CD4-positive, alpha-beta T cell treated with Interleukin-10 for 1 hour (primary cell): Measurements from ENCODE around the gene DMXL2.
"Not testable (repeated sequence)": the region's sequence is repeated elsewhere in the genome, so short reads cannot be mapped to it uniquely, and the experiment has no call there.

ENCODE experiments used
- DNase-seq: peaks from one replicate; pipeline ENCODE4 v3.0.0-alpha.2; 2020

Gene DMXL2

GRCh38 chr15:51623386-51623938 is 891 bp upstream of the DMXL2 start:
- no peak for DNase-seq

GRCh38 chr15:51621936-51622603 is 501 bp downstream of the DMXL2 start:
- peak; percentile 18 for DNase-seq

- no peak for DNase-seq
Measured at GRCh38 chr15:51621155-51621765, 1.3 kb downstream of the DMXL2 start.

DNA sequence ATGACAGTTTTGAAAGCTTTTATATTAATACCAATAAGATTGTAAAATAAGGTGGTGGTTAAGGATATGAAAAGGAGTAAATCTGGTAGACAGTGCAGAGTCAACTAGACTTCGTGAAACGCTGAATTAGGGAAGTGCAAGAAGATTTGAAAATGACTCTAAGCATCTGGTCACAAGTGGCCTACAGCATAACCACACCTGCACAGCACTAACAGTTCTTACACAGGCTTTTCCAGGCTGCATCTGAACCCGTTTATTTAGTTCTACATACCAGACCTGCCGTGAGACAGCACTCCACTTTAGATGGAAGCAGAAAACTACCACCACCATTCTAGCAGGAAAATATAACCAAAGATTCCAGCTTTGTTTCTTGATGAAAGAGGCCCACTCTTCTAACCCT is 1.9 kb downstream of the DMXL2 start:
- no peak for DNase-seq

DNA sequence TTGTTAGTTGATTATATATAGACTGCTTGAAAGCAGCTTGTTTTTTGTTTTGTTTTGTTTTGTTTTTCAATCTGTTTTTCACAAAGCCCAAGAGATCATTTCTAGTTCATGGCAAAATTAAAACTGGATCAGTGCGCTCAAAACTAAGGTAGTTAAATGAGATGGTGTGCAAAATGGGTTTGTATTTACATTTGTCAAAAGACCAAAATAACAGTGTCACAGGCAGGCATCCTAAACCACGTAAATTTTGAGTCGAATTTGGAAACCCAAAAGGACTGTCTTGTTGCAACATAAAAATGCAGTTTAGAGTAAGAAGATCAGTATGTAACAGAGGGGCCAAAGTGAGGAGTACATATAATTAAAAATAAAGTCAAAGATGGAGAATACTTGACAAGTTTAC is 2.4 kb downstream of the DMXL2 start:
- DNase-seq = no peak

DNA sequence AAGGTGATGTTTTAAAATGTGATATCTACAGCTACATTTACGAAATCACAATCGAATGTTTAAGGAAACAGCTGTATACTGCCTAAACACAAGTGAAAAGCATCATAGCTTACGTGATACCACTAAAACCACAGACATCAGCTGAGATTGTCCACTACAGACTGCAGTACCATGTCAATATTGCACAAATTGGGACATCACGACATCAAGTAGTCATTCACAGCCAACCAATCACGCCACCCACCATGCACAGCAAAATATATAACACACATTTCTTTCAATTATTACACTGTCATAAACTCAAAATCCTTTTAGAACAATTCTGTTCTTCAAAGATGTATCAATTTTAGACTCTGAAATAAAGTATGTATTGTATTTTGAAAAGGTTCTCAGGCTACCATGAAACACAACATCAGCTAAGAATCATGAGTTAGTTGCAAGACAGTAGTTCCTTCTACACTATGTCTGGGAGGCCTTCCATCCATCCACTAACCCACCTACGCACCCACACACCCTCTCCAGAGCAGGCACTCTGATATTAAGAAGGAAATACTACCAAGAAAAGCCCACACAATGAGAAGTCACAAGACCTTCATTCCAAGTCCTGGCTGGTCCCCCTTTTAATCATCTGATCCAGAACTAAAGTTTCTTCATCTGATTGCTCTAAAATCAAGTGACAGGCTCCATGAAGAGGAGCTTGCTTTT is 3.1 kb downstream of the DMXL2 start:
- no peak for DNase-seq

DNA sequence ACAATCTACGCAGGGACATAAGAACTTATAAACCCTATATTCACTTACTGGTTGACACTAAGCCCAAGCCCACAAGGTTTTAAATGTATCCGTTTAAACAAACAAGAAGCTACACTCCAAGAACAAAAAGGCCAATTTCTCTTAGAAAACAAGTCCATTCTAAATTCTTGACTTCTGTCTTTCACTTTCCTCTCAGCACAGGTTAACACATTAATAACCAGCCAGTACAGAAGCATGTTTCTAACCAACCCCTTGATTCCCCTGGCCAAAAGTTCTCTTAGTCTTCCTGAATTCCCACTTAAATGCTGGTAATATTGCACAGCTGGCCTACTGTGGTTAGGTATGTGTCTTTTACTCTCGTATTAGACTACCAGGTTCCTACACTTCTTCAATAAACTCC is 4.7 kb downstream of the DMXL2 start:
- DNase-seq = no peak

DNA sequence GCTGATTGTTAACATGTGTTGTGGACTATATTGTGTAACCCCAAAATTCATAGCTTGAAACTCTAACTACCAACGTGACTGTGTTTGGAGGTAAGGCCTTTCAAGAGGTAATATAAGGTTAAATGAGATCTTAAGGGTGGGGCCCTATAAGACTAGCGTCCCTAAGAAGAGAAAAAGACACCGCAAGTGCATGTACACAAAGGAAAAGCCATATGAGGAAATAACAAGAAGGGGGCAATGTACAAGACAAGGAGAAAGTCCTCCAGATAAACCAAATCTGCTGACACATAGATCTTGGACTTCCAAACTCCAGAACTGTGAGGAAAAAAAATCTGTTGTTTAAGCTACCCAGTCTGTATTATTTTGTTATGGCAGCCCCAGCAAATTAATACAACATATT is 8.6 kb downstream of the DMXL2 start:
- DNase-seq = no peak

DNA sequence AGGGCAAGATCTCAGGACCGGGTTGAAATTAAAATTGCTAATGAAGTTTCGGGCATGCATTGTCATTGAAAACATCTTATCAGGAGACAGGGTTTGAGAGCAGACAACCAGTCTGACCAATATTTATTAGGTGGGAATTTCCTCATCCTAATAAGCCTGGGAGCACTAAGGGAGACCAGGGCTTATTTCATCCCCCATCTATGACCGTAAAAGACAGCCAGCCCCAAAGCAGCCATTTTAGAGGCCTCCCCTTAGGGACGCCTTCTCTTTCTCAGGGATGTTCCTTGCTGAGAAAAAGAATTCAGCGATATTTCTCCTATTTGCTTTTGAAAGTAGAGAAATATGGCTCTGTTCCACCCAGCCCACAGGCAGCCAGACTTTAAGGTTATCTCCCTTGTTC is 9.9 kb downstream of the DMXL2 start:
- not testable (repeated sequence) for DNase-seq

DNA sequence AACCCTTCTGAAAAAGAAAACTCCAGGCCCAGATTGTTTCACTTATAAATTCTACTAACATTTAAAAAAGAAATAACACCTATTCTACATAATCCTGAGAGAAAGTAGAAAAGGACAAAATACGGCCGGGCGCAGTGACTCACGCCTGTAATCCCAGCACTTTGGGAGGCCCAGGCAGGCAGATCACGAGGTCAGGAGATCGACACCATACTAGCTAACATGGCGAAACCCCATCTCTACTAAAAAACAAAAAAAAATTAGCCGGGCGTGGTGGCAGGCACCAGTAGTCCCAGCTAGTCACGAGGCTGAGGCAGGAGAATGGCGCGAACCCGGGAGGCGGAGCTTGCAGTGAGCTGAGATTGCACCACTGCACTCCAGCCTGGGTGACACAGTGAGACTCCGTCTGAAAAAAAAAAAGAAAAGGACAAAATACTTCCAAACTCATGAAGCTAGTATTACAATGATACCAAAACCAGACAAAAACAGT is 19.1 kb downstream of the DMXL2 start:
- not testable (repeated sequence) for DNase-seq

DNA sequence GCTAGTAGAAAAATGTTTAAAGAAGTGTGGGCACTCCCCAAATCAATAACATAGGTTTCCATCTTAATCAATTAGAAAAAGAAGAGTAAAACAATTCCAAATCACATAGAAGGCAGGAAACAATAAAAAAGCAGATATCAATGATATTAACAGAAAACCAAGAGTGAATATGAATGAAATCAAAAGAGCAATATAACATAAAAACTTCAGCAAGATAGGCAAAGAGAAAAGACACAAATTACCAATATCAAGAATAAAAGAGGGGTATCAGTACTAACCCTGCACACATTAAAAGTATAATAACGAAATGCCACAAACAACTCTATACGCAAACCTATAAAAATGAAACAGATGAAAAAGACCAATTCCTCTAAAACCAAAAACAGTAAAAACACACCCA is 19.6 kb downstream of the DMXL2 start:
- no peak for DNase-seq

GRCh38 chr15:51602484-51602883 is 20.1 kb downstream of the DMXL2 start:
- no peak for DNase-seq

DNA sequence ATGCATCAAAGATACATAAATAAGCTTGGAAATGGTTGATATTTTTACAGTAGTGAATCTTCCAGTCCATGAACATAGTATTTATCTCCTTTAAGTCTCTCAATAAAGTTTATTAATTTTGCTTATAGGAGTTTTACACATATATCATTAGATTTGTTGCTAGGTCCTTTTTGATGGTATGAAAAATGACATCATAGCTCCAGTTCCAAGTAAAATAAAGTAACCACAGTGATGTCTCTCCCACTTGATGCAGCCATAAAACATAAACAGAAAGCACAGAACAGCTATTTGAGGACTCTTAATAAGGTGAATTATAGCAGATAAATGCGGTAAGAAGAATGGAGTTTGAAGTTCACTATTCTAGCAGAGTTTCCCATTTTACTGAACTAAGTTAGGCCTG is 20.8 kb downstream of the DMXL2 start:
- no peak for DNase-seq

DNA sequence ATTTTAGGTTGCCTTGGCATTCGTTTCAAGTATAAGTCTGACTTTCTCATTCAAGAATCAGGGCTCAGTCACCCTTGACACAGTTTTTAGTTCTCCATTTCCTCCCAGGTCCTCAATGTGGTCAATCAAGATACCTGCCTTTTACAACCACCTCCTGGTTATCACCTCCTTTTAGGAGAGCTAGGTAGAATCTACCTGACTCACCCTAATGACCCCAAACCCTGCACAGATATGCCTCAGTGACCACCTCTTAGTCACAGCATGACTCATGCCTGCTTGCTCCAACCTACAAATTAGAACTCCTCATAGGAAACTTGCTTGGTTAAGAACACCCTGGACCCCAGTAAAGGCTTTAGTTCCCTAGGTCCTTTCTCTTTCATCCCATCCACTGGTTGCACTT is 22.5 kb downstream of the DMXL2 start:
- DNase-seq = no peak

- no peak for DNase-seq
Measured at GRCh38 chr15:51589881-51590568, 32.5 kb downstream of the DMXL2 start.

DNA sequence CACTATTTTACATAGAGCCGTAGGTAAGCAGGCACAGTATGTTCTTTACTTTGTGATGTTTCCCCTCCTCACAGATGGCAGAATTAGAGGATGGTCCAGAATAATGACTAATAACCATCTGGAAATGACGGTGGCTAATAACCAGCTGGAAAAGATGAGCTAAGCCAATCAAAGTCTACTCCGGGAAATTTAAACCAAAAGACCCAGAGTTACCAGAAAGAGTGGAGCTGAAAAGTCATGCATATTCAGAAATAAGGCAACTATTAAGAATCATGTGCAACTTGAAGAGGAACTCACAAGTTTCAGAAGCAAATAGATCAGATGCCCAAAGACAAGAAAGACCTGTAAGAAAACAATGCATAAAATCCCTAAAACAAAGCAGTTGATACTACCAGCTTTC is 33.6 kb downstream of the DMXL2 start:
- DNase-seq = no peak

- peak; percentile 1 for DNase-seq
Measured at GRCh38 chr15:51585986-51586385, 36.6 kb downstream of the DMXL2 start.

- no peak for DNase-seq
Measured at GRCh38 chr15:51580982-51581381, 41.6 kb downstream of the DMXL2 start.

DNA sequence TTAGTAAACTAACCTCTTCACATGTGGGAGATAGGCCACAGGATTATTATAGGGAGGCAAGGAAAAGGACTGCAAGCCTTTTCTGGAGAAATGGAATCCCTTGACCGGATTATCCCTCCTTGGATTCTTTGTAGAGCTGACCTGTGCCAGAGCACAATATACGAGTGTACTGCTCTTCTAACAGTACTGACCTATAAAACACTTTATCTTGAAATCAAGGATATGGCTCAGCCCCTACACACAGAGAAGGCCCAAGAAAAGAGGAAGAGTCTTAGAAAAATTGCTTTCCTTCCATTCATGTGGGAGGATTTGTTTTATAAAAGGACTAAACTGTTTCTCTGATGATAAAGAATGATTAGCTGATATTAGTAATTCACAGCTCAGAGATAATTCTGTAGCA is 42.2 kb downstream of the DMXL2 start:
- no peak for DNase-seq

GRCh38 chr15:51579012-51579411 is 43.6 kb downstream of the DMXL2 start:
- no peak for DNase-seq

GRCh38 chr15:51577636-51578304 is 44.8 kb downstream of the DMXL2 start:
- DNase-seq = no peak

DNA sequence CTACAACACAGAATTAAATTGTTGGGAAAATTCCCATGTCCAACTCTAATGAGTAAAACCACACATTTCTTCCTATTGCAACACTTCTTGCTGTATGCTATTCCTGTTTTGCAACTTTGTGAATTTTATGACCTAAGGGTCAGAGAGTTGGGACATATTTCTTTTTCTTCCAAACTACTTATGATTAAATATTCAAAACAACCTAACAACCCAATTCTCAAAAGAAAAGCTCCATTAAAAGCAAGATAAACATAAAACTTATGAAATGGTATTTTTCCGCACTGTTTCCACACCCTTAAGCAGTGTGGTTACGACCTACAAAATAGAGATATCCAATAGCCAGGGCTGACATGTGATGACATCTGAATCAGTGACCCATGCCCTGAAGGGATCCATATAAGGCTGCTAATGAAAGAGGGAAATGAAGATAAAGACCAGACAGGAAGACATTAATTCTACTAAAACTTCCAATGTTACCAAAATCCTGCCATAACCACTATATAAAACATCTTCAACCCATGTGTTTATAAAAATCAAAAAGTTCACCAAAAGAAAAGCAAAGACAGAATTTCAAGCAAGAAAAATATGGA is 45.6 kb downstream of the DMXL2 start:
- no peak for DNase-seq
